Measurements from ENCODE around the gene SDK2.

The SDK2 gene

DNA sequence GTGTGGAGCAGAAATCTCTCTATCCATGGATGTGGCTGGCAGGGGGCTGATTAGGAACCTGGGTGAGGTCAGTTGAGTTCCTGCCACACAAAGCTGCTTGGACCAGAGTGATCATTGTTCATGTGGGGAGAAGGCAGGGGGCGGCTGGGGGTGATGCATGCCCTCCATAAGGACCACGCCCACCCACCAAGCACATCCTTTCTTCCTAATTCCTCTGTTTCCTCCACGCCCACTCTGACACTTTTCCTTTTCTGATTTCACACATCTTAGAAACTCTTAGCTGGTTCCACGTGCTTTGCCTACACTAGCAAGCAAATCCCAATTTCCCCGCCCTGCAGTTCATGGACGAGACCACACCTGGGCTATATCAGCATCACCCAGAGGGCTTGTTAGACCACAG, 108.5 kb downstream of the SDK2 start:
- DNase-seq (ENCODE audit: low spot score): no peak

DNA sequence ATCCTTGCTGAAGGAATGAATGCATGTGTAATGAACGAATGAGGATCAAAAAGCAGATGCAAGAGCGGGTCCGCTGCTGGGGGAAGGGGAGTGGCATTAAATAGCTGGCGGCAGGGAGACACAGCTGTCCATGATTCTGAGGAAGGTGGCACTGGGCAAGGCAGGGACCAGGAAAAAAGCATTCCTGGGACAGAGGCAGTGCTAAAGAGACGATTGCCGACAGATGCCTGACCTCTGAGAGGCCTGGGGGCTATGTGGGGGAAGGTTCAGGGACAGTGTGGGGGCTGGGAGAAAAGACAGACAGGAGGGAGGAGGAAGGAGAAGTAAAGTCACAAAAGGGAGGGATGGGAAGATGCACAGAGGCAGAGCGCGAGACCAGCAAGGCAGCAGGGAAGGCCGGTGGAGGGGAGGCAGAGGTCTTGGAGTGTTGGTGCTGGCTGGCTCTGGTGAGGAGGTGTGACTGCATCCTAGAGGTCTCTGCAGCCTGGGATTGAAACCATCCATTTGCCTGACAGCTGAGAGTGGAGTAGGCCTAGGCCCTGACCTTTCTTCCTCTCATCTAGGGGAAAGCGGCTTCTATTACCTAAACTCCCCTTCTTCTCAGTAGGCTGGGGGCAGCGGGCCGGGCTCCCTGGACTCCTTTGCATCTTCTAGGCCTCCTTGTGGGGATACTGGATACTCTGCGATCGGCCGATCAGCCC, 109.9 kb downstream of the SDK2 start:
- DNase-seq (ENCODE audit: low spot score): no peak

DNA sequence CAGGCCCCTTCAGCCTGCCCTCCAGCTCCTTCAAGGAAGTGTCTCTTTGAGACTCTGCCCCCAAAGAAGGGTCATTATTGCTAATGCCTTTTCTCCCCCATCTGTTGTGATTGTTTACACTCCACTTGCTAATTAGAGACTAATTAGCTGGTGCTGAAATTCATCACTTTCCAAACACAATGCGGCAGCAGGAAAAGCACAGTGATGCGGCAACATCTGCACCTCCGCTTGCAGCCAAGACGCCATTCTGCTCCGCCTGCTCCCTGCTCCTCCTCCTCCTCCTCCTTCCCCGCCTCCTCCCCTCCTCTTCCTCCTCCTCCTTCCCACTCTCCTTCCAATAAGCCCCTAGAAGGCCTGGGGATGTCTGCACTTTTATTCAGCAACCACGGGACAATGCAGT, 110.5 kb downstream of the SDK2 start:
- no peak for DNase-seq (ENCODE audit: low spot score)

- no peak for DNase-seq (ENCODE audit: low spot score)
Measured at GRCh38 chr17:73533127-73533526, 111.1 kb downstream of the SDK2 start.

DNA sequence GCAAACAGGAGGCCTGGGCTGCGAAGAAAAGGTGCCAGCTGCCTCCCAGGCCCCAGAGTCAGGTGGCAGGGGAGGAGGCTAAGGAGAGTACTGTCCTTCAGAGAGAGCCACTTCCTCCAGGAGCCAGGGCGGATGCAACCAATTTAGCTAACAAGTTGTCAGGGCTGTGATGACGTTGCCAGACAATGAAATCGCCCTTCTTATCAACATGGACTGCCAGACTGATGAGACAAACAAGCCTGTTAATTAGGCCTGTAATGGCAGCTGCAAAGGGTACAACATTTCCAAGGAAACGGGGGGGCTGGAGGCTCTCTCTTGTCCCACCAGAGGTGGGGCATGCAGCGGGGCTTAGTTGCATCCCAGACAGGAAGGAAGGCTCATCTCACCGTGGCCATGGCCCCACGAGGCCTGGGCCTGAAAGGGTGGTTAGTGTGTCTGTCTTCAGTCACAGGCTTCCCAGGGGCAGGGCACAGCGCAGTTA, 111.8 kb downstream of the SDK2 start:
- DNase-seq (ENCODE audit: low spot score): no peak

GRCh38 chr17:73531158-73531557, 113.1 kb downstream of the SDK2 start:
- DNase-seq (ENCODE audit: low spot score): no peak

DNA sequence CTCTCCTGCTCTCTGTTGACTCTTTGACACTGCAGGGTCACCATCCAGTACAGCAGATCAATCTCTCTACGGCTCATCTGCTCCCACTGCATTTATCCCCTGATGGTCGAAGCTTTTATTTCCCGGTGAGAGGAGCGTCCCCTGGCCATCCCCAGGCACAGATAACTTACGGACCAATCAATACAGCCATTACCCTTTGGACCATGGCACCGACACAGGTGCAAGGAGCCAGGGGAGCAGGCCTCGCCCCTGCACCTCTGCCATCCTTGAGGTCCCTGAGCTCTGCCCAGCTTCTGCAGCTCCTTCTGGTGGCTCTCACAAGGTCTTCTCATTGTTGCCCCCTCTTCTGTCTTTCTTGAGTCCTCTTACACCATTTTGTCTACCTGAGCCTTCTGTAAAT, 115.6 kb downstream of the SDK2 start:
- no peak for DNase-seq (ENCODE audit: low spot score)

GRCh38 chr17:73526952-73527351, 117.3 kb downstream of the SDK2 start:
- DNase-seq (ENCODE audit: low spot score): no peak

- DNase-seq (ENCODE audit: low spot score): no peak
Measured at GRCh38 chr17:73524941-73525679, 119.1 kb downstream of the SDK2 start.

GRCh38 chr17:73522696-73523095, 121.5 kb downstream of the SDK2 start:
- no peak for DNase-seq (ENCODE audit: low spot score)

DNA sequence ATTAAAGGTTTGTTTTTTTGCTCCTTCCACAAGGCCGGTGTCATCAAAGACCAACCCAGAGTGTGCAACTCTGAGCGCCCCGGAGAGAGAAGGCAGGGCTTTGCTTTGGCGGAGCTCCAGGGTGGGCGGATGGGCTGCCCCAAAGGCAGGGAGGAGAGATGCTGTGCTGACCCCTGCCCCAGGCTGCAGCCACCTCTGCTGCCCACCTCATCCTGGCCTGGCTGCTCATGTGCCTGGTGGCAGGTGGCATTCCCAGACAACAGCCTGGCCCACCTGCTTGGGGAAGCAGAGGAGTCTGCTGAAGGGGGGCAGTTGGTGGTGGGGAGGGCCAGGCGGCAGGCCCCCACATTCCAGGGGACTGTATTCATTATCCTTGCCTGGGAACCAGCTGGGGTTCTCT, 122.1 kb downstream of the SDK2 start:
- no peak for DNase-seq (ENCODE audit: low spot score)

- DNase-seq (ENCODE audit: low spot score): no peak
Measured at GRCh38 chr17:73521376-73521775, 122.9 kb downstream of the SDK2 start.

- DNase-seq (ENCODE audit: low spot score): no peak
Measured at GRCh38 chr17:73520369-73520761, 123.9 kb downstream of the SDK2 start.

GRCh38 chr17:73519714-73520368, 124.4 kb downstream of the SDK2 start:
- no peak for DNase-seq (ENCODE audit: low spot score)

DNA sequence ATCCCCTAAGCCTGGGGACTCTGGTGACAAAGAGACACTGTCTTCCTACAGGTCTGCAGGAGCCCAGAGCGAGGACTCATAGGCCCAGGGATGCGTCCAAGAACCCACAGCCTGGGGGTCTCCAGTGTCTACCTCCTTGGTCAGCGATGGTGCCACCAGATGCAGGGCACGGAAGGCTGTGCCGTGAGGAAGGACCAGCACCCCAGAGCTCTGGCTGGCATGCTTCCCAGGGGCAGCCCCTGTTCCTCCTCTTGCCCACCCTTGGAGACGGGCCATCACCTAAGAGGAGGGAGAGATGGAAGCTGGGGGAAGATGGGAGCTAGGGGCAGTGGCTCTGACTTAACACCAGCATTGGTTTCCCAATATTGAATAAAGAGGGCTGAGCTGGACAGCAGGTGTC, 125.2 kb downstream of the SDK2 start:
- no peak for DNase-seq (ENCODE audit: low spot score)

GRCh38 chr17:73516431-73516830, 127.8 kb downstream of the SDK2 start:
- DNase-seq (ENCODE audit: low spot score): no peak

DNA sequence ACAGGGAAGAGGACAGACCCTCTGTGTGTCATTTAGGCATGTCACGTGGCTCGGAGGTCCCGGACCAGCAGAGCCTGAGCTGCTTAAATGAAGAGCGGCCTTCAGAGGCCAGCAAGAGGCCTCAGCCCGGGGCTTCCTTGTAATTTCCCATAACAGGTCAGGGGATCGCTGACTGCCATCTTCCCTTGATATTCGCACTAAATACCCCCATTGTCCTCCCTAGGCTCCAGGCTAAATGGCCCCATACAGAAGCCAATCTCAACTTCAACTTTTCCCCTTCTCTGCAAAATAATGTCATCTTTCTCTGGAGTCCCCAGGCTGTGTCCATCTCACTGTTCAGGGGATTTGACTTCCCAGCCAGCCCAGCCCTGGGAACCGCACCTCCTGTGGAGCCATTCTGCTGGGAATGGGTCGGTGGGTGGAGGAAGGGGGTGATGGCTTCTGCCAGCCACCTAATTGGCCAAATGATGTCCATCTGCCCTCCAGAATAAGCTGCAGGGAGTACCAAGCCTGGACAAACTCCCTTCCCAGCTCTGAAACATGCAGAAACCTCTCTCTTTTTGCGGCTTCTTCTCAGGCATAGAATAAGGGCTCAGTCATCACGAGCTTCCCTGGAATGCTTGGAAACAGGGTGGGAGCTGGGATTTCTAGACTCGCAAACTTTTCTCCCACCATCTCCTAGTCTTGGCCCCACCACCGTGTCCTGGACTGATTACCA, 129.9 kb downstream of the SDK2 start:
- no peak for DNase-seq (ENCODE audit: low spot score)

- no peak for DNase-seq (ENCODE audit: low spot score)
Measured at GRCh38 chr17:73513426-73513825, 130.8 kb downstream of the SDK2 start.

DNA sequence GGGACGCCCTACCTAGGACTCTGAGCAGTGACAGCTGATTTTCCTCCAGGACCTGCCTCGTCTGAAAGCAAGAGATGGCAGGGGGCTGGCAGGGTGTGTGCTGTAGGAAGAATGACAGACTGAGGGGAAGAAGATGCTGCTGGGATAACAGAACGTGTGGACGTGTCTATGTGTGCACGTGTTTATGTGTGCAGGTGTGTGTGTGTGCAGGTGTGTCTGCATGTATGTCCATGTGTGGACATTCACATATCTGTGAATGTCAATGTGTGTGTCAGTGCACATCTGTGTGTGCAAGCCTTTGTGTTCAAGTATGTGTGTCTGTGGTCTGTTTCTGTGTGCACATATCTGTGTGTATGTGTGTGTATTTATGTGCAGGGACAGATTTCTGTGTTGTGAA, 132.5 kb downstream of the SDK2 start:
- DNase-seq (ENCODE audit: low spot score): no peak

DNA sequence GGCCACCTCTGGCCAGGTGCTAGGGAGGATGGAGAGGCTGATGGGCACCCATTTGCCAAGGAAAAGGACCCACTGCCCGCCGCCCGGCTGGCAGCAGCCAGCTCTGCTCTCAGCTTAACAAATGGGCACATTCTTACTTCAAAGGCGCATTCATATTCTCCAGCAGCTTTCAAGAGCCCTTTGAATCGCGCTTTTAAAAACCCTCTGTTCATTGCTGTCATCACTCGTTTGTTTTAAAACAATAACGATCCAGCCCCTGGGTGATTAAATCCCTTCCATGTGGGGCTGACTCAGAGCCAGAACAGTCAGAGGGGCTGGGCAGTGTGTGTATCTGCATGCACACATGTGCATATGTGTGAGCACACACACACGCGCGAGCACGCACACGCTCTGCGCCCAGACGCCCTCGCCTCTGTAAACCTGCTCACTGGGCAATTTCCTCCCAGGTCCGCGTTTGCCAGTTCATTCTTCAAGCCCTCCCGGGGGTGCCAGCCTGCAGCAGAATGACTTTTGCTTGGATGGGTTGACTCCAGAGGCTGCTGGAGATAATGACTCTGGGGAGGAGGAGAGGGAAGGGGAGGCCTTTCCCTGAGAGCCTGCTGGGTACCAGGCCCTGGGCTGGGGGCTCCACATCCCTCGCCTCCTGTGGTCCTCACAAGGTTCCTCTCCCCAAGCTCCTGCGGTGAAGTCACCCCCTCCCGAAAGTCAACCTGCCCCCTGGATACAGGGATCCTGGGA, 133.1 kb downstream of the SDK2 start:
- no peak for DNase-seq (ENCODE audit: low spot score)

DNA sequence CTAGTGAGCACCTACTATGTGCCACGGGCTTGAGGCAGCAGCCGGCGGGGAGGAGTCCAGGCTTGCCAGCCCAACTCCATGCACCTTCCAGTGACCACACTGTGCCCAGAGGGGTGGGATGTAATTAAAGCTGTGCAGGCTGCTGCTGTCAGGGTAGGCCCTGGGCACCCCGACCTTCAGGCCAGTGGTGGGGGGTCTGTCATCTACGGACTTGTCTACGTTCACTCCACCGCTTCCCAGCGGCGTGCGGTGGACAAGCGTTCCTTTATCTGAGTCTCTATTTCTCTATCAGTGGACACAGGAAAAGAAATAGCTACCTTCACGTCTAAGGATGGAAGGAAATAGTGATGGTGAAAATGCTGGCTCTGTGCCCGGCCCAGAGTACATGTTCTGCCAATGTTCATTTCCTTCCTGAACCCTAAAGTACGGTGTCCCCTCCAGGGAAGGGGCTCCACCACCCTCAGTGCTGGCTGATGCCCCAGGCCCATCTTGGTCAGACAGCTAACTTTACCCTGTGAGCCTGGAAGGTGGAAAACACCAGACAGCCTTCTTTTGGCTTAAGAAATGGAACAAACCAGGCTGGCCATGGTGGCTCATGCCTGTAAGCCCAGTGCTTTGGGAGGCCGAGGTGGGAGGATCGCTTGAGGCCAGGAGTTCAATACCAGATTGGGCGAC, 135.2 kb downstream of the SDK2 start:
- no peak for DNase-seq (ENCODE audit: low spot score)
